Activated naive CD4-positive, alpha-beta T cell treated with anti-CD3 and anti-CD28 coated beads, Interleukin-2, amount 50 U/mL, for 24 hours (primary cell): Measurements from ENCODE around the gene SIAH1.
"Not testable (repeated sequence)": the region's sequence is repeated elsewhere in the genome, so short reads cannot be mapped to it uniquely, and the experiment has no call there.

Source experiments
- H3K27ac Mint-ChIP-seq: one replicate; pipeline ENCODE4 v1.8.0; 2021; ENCODE audit warnings: mild to moderate bottlenecking, mixed read lengths
- H3K27me3 Mint-ChIP-seq: one replicate; pipeline ENCODE4 v1.8.0; 2021; ENCODE audit warnings: mixed read lengths
- H3K36me3 Mint-ChIP-seq: one replicate; pipeline ENCODE4 v1.8.0; 2021; ENCODE audit warnings: mixed read lengths
- H3K4me1 Mint-ChIP-seq: one replicate; pipeline ENCODE4 v1.8.0; 2021; ENCODE audit warnings: mixed read lengths
- H3K4me3 Mint-ChIP-seq: one replicate; pipeline ENCODE4 v1.8.0; 2021; ENCODE audit warnings: mild to moderate bottlenecking, mixed read lengths
- H3K9me3 Mint-ChIP-seq: one replicate; pipeline ENCODE4 v1.8.0; 2021; ENCODE audit warnings: mixed read lengths

The SIAH1 gene

GRCh38 chr16:48359983-48360382 is 25.2 kb downstream of the SIAH1 start:
- Mint-ChIP-seq H3K4me3 (no peak overlapping the region), H3K36me3 (peaks cover 2% of the 10 kb centered on the region)

GRCh38 chr16:48358419-48358818 is 26.8 kb downstream of the SIAH1 start:
- H3K9me3 Mint-ChIP-seq = no peaks in the 10 kb centered on the region
- H3K4me1 Mint-ChIP-seq = peaks cover 33% of the 10 kb centered on the region
- peaks cover 6% of the 10 kb centered on the region for H3K36me3 Mint-ChIP-seq
- no peak overlapping the region for H3K4me3 Mint-ChIP-seq
- peak overlapping the region; percentile 65 for H3K27ac Mint-ChIP-seq
- H3K27me3 Mint-ChIP-seq = no peaks in the 10 kb centered on the region

More at GRCh38 chr16:48359983-48360382, 25.2 kb downstream of the SIAH1 start:
- no peaks in the 10 kb centered on the region for H3K27me3 Mint-ChIP-seq
- H3K27ac Mint-ChIP-seq = no peak overlapping the region
- H3K9me3 Mint-ChIP-seq = no peaks in the 10 kb centered on the region
- H3K4me1 Mint-ChIP-seq = peaks cover 29% of the 10 kb centered on the region

GRCh38 chr16:48356633-48357376 is 28.4 kb downstream of the SIAH1 start:
- Mint-ChIP-seq H3K27ac (peak overlapping the region; percentile 62), H3K27me3 (no peaks in the 10 kb centered on the region), H3K9me3 (no peaks in the 10 kb centered on the region)

GRCh38 chr16:48354877-48355855 is 30.0 kb downstream of the SIAH1 start:
- Mint-ChIP-seq H3K36me3 (peaks cover 8% of the 10 kb centered on the region), H3K4me3 (no peak overlapping the region), H3K27ac (peak overlapping the region; percentile 62), H3K4me1 (peaks cover 25% of the 10 kb centered on the region), H3K27me3 (no peaks in the 10 kb centered on the region), H3K9me3 (no peaks in the 10 kb centered on the region)

More at GRCh38 chr16:48356633-48357376, 28.4 kb downstream of the SIAH1 start:
- no peak overlapping the region for H3K4me3 Mint-ChIP-seq
- H3K4me1 Mint-ChIP-seq = peaks cover 29% of the 10 kb centered on the region
- peaks cover 8% of the 10 kb centered on the region for H3K36me3 Mint-ChIP-seq

- H3K36me3 Mint-ChIP-seq, H3K4me3 Mint-ChIP-seq: not testable (repeated sequence)
- peak overlapping the region; percentile 62 for H3K27ac Mint-ChIP-seq
These were observed 30.8 kb downstream of the SIAH1 start for GRCh38 chr16:48354385-48354784.

GRCh38 chr16:48353565-48354163 is 31.5 kb downstream of the SIAH1 start:
- H3K36me3 Mint-ChIP-seq = peaks cover 9% of the 10 kb centered on the region
- peaks cover 25% of the 10 kb centered on the region for H3K4me1 Mint-ChIP-seq
- peak overlapping the region; percentile 57 for H3K27ac Mint-ChIP-seq
- H3K27me3 Mint-ChIP-seq = no peaks in the 10 kb centered on the region
- H3K4me3 Mint-ChIP-seq = peak overlapping the region; percentile 8
- no peaks in the 10 kb centered on the region for H3K9me3 Mint-ChIP-seq

More at GRCh38 chr16:48354385-48354784, 30.8 kb downstream of the SIAH1 start:
- peaks cover 25% of the 10 kb centered on the region for H3K4me1 Mint-ChIP-seq
- H3K27me3 Mint-ChIP-seq, H3K9me3 Mint-ChIP-seq: not testable (repeated sequence)

GRCh38 chr16:48352648-48353390 is 32.4 kb downstream of the SIAH1 start:
- Mint-ChIP-seq H3K27ac (peak overlapping the region; percentile 21), H3K9me3 (no peaks in the 10 kb centered on the region), H3K36me3 (peaks cover 8% of the 10 kb centered on the region), H3K27me3 (no peaks in the 10 kb centered on the region), H3K4me1 (peaks cover 21% of the 10 kb centered on the region), H3K4me3 (no peak overlapping the region)

GRCh38 chr16:48350736-48351135 is 34.5 kb downstream of the SIAH1 start:
- Mint-ChIP-seq H3K9me3 (no peaks in the 10 kb centered on the region), H3K4me3 (no peak overlapping the region), H3K27me3 (no peaks in the 10 kb centered on the region), H3K4me1 (peaks cover 26% of the 10 kb centered on the region), H3K27ac (peak overlapping the region; percentile 46), H3K36me3 (peaks cover 9% of the 10 kb centered on the region)

GRCh38 chr16:48347980-48348379 is 37.2 kb downstream of the SIAH1 start:
- Mint-ChIP-seq H3K4me1 (peaks cover 10% of the 10 kb centered on the region), H3K9me3 (no peaks in the 10 kb centered on the region), H3K36me3 (peaks cover 10% of the 10 kb centered on the region), H3K4me3 (no peak overlapping the region), H3K27me3 (no peaks in the 10 kb centered on the region), H3K27ac (no peak overlapping the region)

- no peak overlapping the region for H3K27ac Mint-ChIP-seq
- H3K27me3 Mint-ChIP-seq = no peaks in the 10 kb centered on the region
- H3K9me3 Mint-ChIP-seq = no peaks in the 10 kb centered on the region
- peaks cover 9% of the 10 kb centered on the region for H3K36me3 Mint-ChIP-seq
- H3K4me3 Mint-ChIP-seq = no peak overlapping the region
- peaks cover 9% of the 10 kb centered on the region for H3K4me1 Mint-ChIP-seq
These were observed 37.9 kb downstream of the SIAH1 start for GRCh38 chr16:48347191-48347865.

GRCh38 chr16:48342591-48342990 is 42.6 kb downstream of the SIAH1 start:
- peaks cover 23% of the 10 kb centered on the region for H3K36me3 Mint-ChIP-seq
- H3K4me1 Mint-ChIP-seq = peaks cover 14% of the 10 kb centered on the region
- no peaks in the 10 kb centered on the region for H3K9me3 Mint-ChIP-seq
- H3K27ac Mint-ChIP-seq = no peak overlapping the region
- H3K27me3 Mint-ChIP-seq = no peaks in the 10 kb centered on the region
- no peak overlapping the region for H3K4me3 Mint-ChIP-seq

GRCh38 chr16:48340054-48340453 is 45.2 kb downstream of the SIAH1 start:
- no peaks in the 10 kb centered on the region for H3K27me3 Mint-ChIP-seq
- no peak overlapping the region for H3K4me3 Mint-ChIP-seq
- H3K36me3 Mint-ChIP-seq = peaks cover 28% of the 10 kb centered on the region
- H3K9me3 Mint-ChIP-seq = no peaks in the 10 kb centered on the region
- peak overlapping the region; percentile 66 for H3K27ac Mint-ChIP-seq
- H3K4me1 Mint-ChIP-seq = peaks cover 12% of the 10 kb centered on the region

GRCh38 chr16:48335961-48336360 is 49.3 kb downstream of the SIAH1 start:
- Mint-ChIP-seq H3K4me1 (peaks cover 12% of the 10 kb centered on the region), H3K9me3 (no peaks in the 10 kb centered on the region), H3K27me3 (no peaks in the 10 kb centered on the region), H3K36me3 (peaks cover 23% of the 10 kb centered on the region), H3K4me3 (no peak overlapping the region), H3K27ac (no peak overlapping the region)

- no peaks in the 10 kb centered on the region for H3K27me3 Mint-ChIP-seq
- no peak overlapping the region for H3K27ac Mint-ChIP-seq
- H3K36me3 Mint-ChIP-seq = peaks cover 22% of the 10 kb centered on the region
- peaks cover 26% of the 10 kb centered on the region for H3K4me1 Mint-ChIP-seq
- H3K4me3 Mint-ChIP-seq = no peak overlapping the region
- H3K9me3 Mint-ChIP-seq = no peaks in the 10 kb centered on the region
These were observed 50.9 kb downstream of the SIAH1 start for GRCh38 chr16:48334325-48334724.
